Natural killer cell (primary cell): ENCODE results near the gene WNT2B. TPM values are rescaled to one million over a fixed set of nuclear protein-coding genes. Genes with fewer than 3 reads are reported as not detected.

ENCODE experiments used
- ATAC-seq, 3 donors: fragments of 150-1000 bp in 2 of 3; fragments of 200-7000 bp in 1 of 3; cut with Tn5 transposase; 1 replicate in 1 of 3; 2 replicates in 2 of 3; pipeline ENCODE4 v1.10.0; 2021; ENCODE audit warnings: mild to moderate bottlenecking in 2 of 3, moderate library complexity in 2 of 3
- DNase-seq, 2 donors: peaks; one replicate each; pipeline versions ENCODE4 v3.0.0 to v3.0.0-alpha.2; 2013 to 2021; ENCODE audit warnings: mixed read lengths in 1 of 2
- H3K27ac ChIP-seq: one replicate; pipeline ENCODE4 v1.5.1; 2013; ENCODE audit warnings: mild to moderate bottlenecking, low read length
- H3K27me3 ChIP-seq: one replicate; pipeline ENCODE4 v1.6.1; 2013; ENCODE audit warnings: low read length; ENCODE audit not compliant: control insufficient read depth, insufficient read depth
- H3K36me3 ChIP-seq: one replicate; pipeline ENCODE4 v1.6.1; 2013; ENCODE audit warnings: low read length; ENCODE audit not compliant: control insufficient read depth, insufficient read depth
- H3K4me1 ChIP-seq: one replicate; pipeline ENCODE4 v1.6.1; 2013; ENCODE audit warnings: low read length; ENCODE audit not compliant: control insufficient read depth, insufficient read depth
- H3K4me3 ChIP-seq: one replicate; pipeline ENCODE4 v1.5.1; 2013; ENCODE audit warnings: low read length
- H3K9me3 ChIP-seq: one replicate; pipeline ENCODE4 v1.6.1; 2013; ENCODE audit warnings: low read length; ENCODE audit not compliant: control insufficient read depth, insufficient read depth
- H3K27ac Mint-ChIP-seq, 2 donors: one replicate each; pipeline ENCODE4 v1.8.0; 2022; ENCODE audit warnings: mild to moderate bottlenecking in 2 of 2, mixed read lengths in 2 of 2, moderate library complexity in 1 of 2
- H3K27me3 Mint-ChIP-seq, 2 donors: one replicate each; pipeline ENCODE4 v1.8.0; 2022; ENCODE audit warnings: low read depth in 2 of 2, mixed read lengths in 2 of 2
- H3K36me3 Mint-ChIP-seq: one replicate; pipeline ENCODE4 v1.8.0; 2022; ENCODE audit warnings: mixed read lengths
- H3K4me1 Mint-ChIP-seq, 2 donors: one replicate each; pipeline ENCODE4 v1.8.0; 2022; ENCODE audit warnings: mixed read lengths in 2 of 2
- H3K4me3 Mint-ChIP-seq: one replicate; pipeline ENCODE4 v1.8.0; 2022; ENCODE audit warnings: mild to moderate bottlenecking, moderate library complexity, mixed read lengths
- H3K9me3 Mint-ChIP-seq, 2 donors: one replicate each; pipeline ENCODE4 v1.8.0; 2022; ENCODE audit warnings: mixed read lengths in 2 of 2
- CTCF ChIP-seq: fragments of 200-600 bp; IDR thresholded peaks from one replicate; pipeline ENCODE4 v1.8.0; 2022; ENCODE audit warnings: antibody characterized with exemption
- WGBS: methylation state at CpG from one replicate; pipeline ENCODE4 v1.1.7; 2013; ENCODE audit warnings: missing lambda C conversion rate; ENCODE audit not compliant: insufficient coverage; 5-methylcytosine and 5-hydroxymethylcytosine counted together
- intact Hi-C: fragments of 100-400 bp; cut with micrococcal nuclease; formaldehyde crosslinking; loops from one replicate; pipeline ENCODE4 v1.14.2; 2022
- total RNA-seq, 4 donors: library from RNA; stranded (reverse); fragments of 120-200 nt in 1 of 4; gene quantifications; one replicate each; pipeline versions ENCODE4 v1.2.3 to v1.2.4, GENCODE V29; 2013 to 2022

WNT2B gene
- total RNA-seq, 3 donors from 2014 or later (not counting 1 experiment from before 2014, with no cell fraction given) = 0.16 to 0.20 (median 0.18) TPM

DNA sequence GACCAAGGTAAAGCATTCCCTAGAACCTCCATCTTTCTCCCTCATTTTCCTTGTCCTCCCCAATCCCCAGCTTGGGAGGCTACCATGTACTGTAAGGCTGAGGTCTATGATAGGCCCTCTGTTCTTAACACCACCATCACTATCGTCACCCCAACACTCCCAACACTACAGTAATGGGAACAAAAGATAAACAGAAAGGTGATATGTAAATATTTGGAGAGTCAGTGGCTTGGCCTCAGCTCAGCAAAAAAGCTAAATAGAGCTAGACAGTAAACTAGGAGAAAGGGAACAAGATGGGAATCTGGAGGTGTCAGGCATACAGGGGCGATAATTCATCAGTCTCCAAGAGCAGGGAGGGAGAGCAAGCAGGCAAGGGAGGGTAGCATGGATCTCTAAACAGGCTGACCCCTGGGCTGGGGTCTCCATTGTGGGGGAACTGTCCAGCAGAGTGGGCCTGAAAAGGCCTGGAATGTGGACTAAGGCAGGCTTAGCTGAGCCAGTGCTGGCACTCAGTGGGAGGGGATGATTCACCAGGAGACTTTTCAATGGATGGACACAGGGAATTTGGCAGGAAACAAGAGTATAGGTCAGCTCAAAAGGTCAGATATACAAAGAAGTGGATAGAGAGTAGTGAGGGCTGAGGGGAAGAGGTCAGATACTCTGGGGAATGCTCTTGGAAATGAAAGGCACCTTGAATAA, 6.7 kb downstream of the WNT2B start:
- Histone ChIP-seq H3K4me1 (no peaks in the 10 kb centered on the region), H3K27me3 (no peaks in the 10 kb centered on the region), H3K36me3 (no peaks in the 10 kb centered on the region), H3K9me3 (no peaks in the 10 kb centered on the region), H3K4me3 (no peak overlapping the region), H3K27ac (no peak overlapping the region)
- peaks cover 9 to 12% of the 10 kb centered on the region in 2 donors for H3K27me3 Mint-ChIP-seq
- DNase-seq (no peak), ATAC-seq (no peak)
- no peaks in the 10 kb centered on the region for H3K9me3 Mint-ChIP-seq
- H3K36me3 Mint-ChIP-seq = no peaks in the 10 kb centered on the region
- intact Hi-C loops = no loop called here
- no peak for TF ChIP-seq CTCF
- no peak overlapping the region for H3K4me3 Mint-ChIP-seq
- no peaks in the 10 kb centered on the region for H3K4me1 Mint-ChIP-seq
- no peak overlapping the region for H3K27ac Mint-ChIP-seq
- 81% methylated on average over 1 of the region's 2 CpGs for WGBS

GRCh38 chr1:112516141-112516540, 7.4 kb downstream of the WNT2B start:
- H3K36me3 Mint-ChIP-seq = no peaks in the 10 kb centered on the region
- H3K27me3 ChIP-seq = no peaks in the 10 kb centered on the region
- no peak for ATAC-seq

GRCh38 chr1:112517231-112517630, 8.5 kb downstream of the WNT2B start:
- WGBS = 97% methylated on average over 9 of the region's 9 CpGs
- H3K27ac ChIP-seq = no peak overlapping the region
- no peaks in the 10 kb centered on the region for H3K36me3 ChIP-seq
- no peaks in the 10 kb centered on the region for H3K36me3 Mint-ChIP-seq
- TF ChIP-seq CTCF = no peak
- ATAC-seq (no peak), DNase-seq (no peak)
- H3K9me3 ChIP-seq = no peaks in the 10 kb centered on the region
- no peaks in the 10 kb centered on the region for H3K4me1 ChIP-seq
- H3K27me3 ChIP-seq = no peaks in the 10 kb centered on the region
- intact Hi-C loops = no loop called here
- H3K27me3 Mint-ChIP-seq = peaks cover 1 to 7% of the 10 kb centered on the region in 2 donors
- H3K4me3 ChIP-seq = no peak overlapping the region
- no peak overlapping the region for H3K27ac Mint-ChIP-seq
- no peaks in the 10 kb centered on the region for H3K9me3 Mint-ChIP-seq
- H3K4me3 Mint-ChIP-seq = no peak overlapping the region
- H3K4me1 Mint-ChIP-seq = no peaks in the 10 kb centered on the region

More at GRCh38 chr1:112516141-112516540, 7.4 kb downstream of the WNT2B start:
- no peak for TF ChIP-seq CTCF
- DNase-seq = no peak
- intact Hi-C loops = no loop called here
- Histone ChIP-seq H3K27ac (no peak overlapping the region), H3K9me3 (no peaks in the 10 kb centered on the region), H3K4me3 (no peak overlapping the region), H3K36me3 (no peaks in the 10 kb centered on the region), H3K4me1 (no peaks in the 10 kb centered on the region)
- Mint-ChIP-seq H3K27me3 (peaks cover 7 to 10% of the 10 kb centered on the region in 2 donors), H3K4me3 (no peak overlapping the region), H3K27ac (no peak overlapping the region), H3K9me3 (no peaks in the 10 kb centered on the region), H3K4me1 (no peaks in the 10 kb centered on the region)
- 93% methylated on average over 14 of the region's 14 CpGs for WGBS

DNA sequence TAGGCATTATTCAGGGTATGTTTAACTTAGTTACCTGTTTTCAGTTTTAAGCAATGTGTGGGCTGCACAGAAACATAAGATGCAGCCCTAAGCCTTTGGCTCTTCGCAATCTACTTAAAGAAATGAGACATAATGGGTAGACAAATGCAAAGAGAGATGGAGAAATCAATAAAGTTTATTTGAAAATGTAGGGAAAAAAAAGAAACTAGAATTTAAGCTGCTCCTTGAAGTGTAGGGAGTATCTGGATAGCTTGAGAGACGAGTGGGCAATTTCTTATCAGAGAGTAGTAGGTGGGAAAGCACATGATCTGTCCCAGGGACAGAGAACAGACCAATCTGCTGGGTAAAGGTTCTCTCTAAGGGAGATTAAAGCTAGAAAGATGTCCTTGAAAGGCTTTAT, 8.9 kb downstream of the WNT2B start:
- DNase-seq (no peak), ATAC-seq (no peak)
- no peaks in the 10 kb centered on the region for H3K4me1 Mint-ChIP-seq
- Histone ChIP-seq H3K27ac (no peak overlapping the region), H3K27me3 (no peaks in the 10 kb centered on the region), H3K4me3 (no peak overlapping the region), H3K36me3 (no peaks in the 10 kb centered on the region), H3K4me1 (no peaks in the 10 kb centered on the region), H3K9me3 (no peaks in the 10 kb centered on the region)
- H3K27ac Mint-ChIP-seq = no peak overlapping the region
- H3K9me3 Mint-ChIP-seq = no peaks in the 10 kb centered on the region
- no peaks in the 10 kb centered on the region for H3K36me3 Mint-ChIP-seq
- peaks cover 0 to 7% of the 10 kb centered on the region in 2 donors for H3K27me3 Mint-ChIP-seq
- WGBS = 91% methylated on average over 2 of the region's 2 CpGs
- TF ChIP-seq CTCF = no peak
- intact Hi-C loops = no loop called here
- no peak overlapping the region for H3K4me3 Mint-ChIP-seq
